CD14-positive monocyte (primary cell): ENCODE data around the gene SRCIN1. TPM values are rescaled to one million over a fixed set of nuclear protein-coding genes. Genes with fewer than 3 reads are reported as not detected.
"Not testable (repeated sequence)": the region's sequence is repeated elsewhere in the genome, so short reads cannot be mapped to it uniquely, and the experiment has no call there.

Source experiments
- DNase-seq, 3 donors: peaks; one replicate each; pipeline ENCODE4 v3.0.0-alpha.2; 2011 to 2022
- H2AFZ ChIP-seq: 2 replicates; pipeline ENCODE4 v1.6.0; 2012; ENCODE audit warnings: mild to moderate bottlenecking, low read depth, low read length, inconsistent platforms; ENCODE audit not compliant: insufficient read depth, poor library complexity, severe bottlenecking
- H3K27ac ChIP-seq, 2 donors: 1 replicate in 1 of 2; 2 replicates in 1 of 2; pipeline ENCODE4 v1.5.1; 2012 to 2013; ENCODE audit warnings: low read length in 2 of 2, control low read depth in 1 of 2, inconsistent platforms in 1 of 2, low read depth in 1 of 2, mild to moderate bottlenecking in 1 of 2
- H3K27me3 ChIP-seq, 2 donors: one replicate each; pipeline versions ENCODE4 v1.6.0 to v1.6.1; 2011 to 2013; ENCODE audit warnings: low read length in 2 of 2; ENCODE audit not compliant: control insufficient read depth in 2 of 2, insufficient read depth in 2 of 2
- H3K36me3 ChIP-seq, 2 donors: replicated peaks in 1 of 2; 1 replicate in 1 of 2; 2 replicates in 1 of 2; pipeline versions ENCODE4 v1.5.1 to v1.6.1; 2012 to 2013; ENCODE audit warnings: low read length in 2 of 2, control low read depth in 1 of 2, inconsistent platforms in 1 of 2, mild to moderate bottlenecking in 1 of 2; ENCODE audit not compliant: insufficient read depth in 2 of 2, control insufficient read depth in 1 of 2
- H3K4me1 ChIP-seq, 2 donors: 1 replicate in 1 of 2; 2 replicates in 1 of 2; pipeline versions ENCODE4 v1.5.1 to v1.6.1; 2012 to 2013; ENCODE audit warnings: low read length in 2 of 2, control low read depth in 1 of 2, inconsistent platforms in 1 of 2, mild to moderate bottlenecking in 1 of 2, moderate library complexity in 1 of 2; ENCODE audit not compliant: insufficient read depth in 2 of 2, control insufficient read depth in 1 of 2
- H3K4me2 ChIP-seq: replicated peaks from 2 replicates; pipeline ENCODE3; 2012; ENCODE audit warnings: low read length, moderate library complexity, mild to moderate bottlenecking; ENCODE audit not compliant: poor library complexity, severe bottlenecking; ENCODE audit errors: extremely low read depth
- H3K4me3 ChIP-seq, 3 experiments: fragments of 200-600 bp in 1 of 3; sonication (generic) in 1 of 3; replicated peaks in 1 of 3; 1 replicate in 2 of 3; 2 replicates in 1 of 3; pipeline ENCODE4 v1.5.1; 2011 to 2013; ENCODE audit warnings: low read length in 3 of 3, mild to moderate bottlenecking in 3 of 3, control low read depth in 2 of 3, low read depth in 2 of 3, inconsistent platforms in 1 of 3, moderate library complexity in 1 of 3
- H3K79me2 ChIP-seq: 2 replicates; pipeline ENCODE4 v1.6.0; 2012; ENCODE audit warnings: mild to moderate bottlenecking, control low read depth, inconsistent platforms, low read length, moderate library complexity; ENCODE audit not compliant: insufficient read depth
- H3K9ac ChIP-seq: 2 replicates; pipeline ENCODE4 v1.6.0; 2017; ENCODE audit warnings: low read length, mild to moderate bottlenecking; ENCODE audit not compliant: insufficient read depth, poor library complexity, severe bottlenecking
- H3K9me3 ChIP-seq, 2 donors: replicated peaks in 1 of 2; 1 replicate in 1 of 2; 2 replicates in 1 of 2; pipeline versions ENCODE4 v1.5.1 to v1.6.1; 2012 to 2013; ENCODE audit warnings: low read length in 2 of 2, control low read depth in 1 of 2; ENCODE audit not compliant: control insufficient read depth in 1 of 2, insufficient read depth in 1 of 2
- H4K20me1 ChIP-seq: 2 replicates; pipeline ENCODE4 v1.6.0; 2012; ENCODE audit warnings: mild to moderate bottlenecking, low read length, control low read depth, moderate library complexity; ENCODE audit not compliant: insufficient read depth
- H3K27ac Mint-ChIP-seq, 7 donors: one replicate each; pipeline ENCODE4 v1.8.0; 2020; ENCODE audit warnings: mild to moderate bottlenecking in 7 of 7, mixed read lengths in 7 of 7, moderate library complexity in 6 of 7, inconsistent platforms in 2 of 7
- H3K27me3 Mint-ChIP-seq, 3 donors: one replicate each; pipeline ENCODE4 v1.8.0; 2021 to 2022; ENCODE audit warnings: low read depth in 3 of 3, mild to moderate bottlenecking in 3 of 3, mixed read lengths in 3 of 3, moderate library complexity in 3 of 3, inconsistent platforms in 1 of 3
- H3K36me3 Mint-ChIP-seq, 2 donors: one replicate each; pipeline ENCODE4 v1.8.0; 2020; ENCODE audit warnings: mixed read lengths in 2 of 2, inconsistent platforms in 1 of 2, mild to moderate bottlenecking in 1 of 2
- H3K4me1 Mint-ChIP-seq: one replicate; pipeline ENCODE4 v1.8.0; 2020; ENCODE audit warnings: mild to moderate bottlenecking, mixed read lengths
- H3K4me3 Mint-ChIP-seq, 2 donors: one replicate each; pipeline ENCODE4 v1.8.0; 2020; ENCODE audit warnings: mild to moderate bottlenecking in 2 of 2, mixed read lengths in 2 of 2, moderate library complexity in 1 of 2
- H3K9me3 Mint-ChIP-seq, 7 donors: one replicate each; pipeline ENCODE4 v1.8.0; 2020 to 2022; ENCODE audit warnings: mixed read lengths in 7 of 7, mild to moderate bottlenecking in 6 of 7, moderate library complexity in 6 of 7, inconsistent platforms in 2 of 7
- CTCF ChIP-seq: fragments of 200-600 bp; IDR thresholded peaks from one replicate; pipeline ENCODE4 v1.8.0; 2022; ENCODE audit warnings: antibody characterized with exemption, mild to moderate bottlenecking
- WGBS: methylation state at CpG from one replicate; pipeline ENCODE4 v1.1.5; 2013; ENCODE audit warnings: missing lambda C conversion rate; ENCODE audit not compliant: insufficient coverage; 5-methylcytosine and 5-hydroxymethylcytosine counted together
- intact Hi-C, 2 donors: fragments of 100-400 bp; cut with micrococcal nuclease; formaldehyde crosslinking; loops; one replicate each; pipeline versions ENCODE4 v1.15.0 to v1.15.1; 2023
- polyA plus RNA-seq, 3 donors: library from polyadenylated mRNA; depleted of rRNA in 1 of 3; unstranded in 2 of 3; stranded (reverse) in 1 of 3; fragments of 300-500 nt in 2 of 3; fragments of >200 nt in 1 of 3; fragmentation: Illumina TruSeq in 2 of 3; gene quantifications; 1 replicate in 2 of 3; 2 replicates in 1 of 3; pipeline ENCODE4 v1.2.3, GENCODE V29; 2012 to 2021

SRCIN1 gene
- polyA plus RNA-seq, 3 donors: 0.01 TPM; not detected in 2

GRCh38 chr17:38507436-38507835 lies 98.3 kb downstream of the SRCIN1 start:
- no peaks in the 10 kb centered on the region for H3K36me3 ChIP-seq

GRCh38 chr17:38504216-38504615 lies 101.5 kb downstream of the SRCIN1 start:
- H2AFZ ChIP-seq: no peak overlapping the region
- H4K20me1 ChIP-seq: no peaks in the 10 kb centered on the region
- H3K36me3 ChIP-seq: no peaks in the 10 kb centered on the region
- 97% methylated on average over 13 of the region's 14 CpGs for WGBS
- H3K27ac ChIP-seq: no peak overlapping the region
- no peak for TF ChIP-seq CTCF
- H3K4me3 Mint-ChIP-seq: no peak overlapping the region
- no peaks in the 10 kb centered on the region for H3K4me1 Mint-ChIP-seq
- no peak overlapping the region for H3K9ac ChIP-seq
- H3K27me3 ChIP-seq: peaks cover 3 to 7% of the 10 kb centered on the region in 2 donors
- no peaks in the 10 kb centered on the region for H3K79me2 ChIP-seq
- H3K4me1 ChIP-seq: peaks cover 0 to under 1% of the 10 kb centered on the region in 2 donors
- peaks cover 3 to 7% of the 10 kb centered on the region in 2 donors for H3K36me3 Mint-ChIP-seq
- H3K4me2 ChIP-seq: no peak overlapping the region
- H3K27me3 Mint-ChIP-seq: peaks cover 10 to 11% (median 11%) of the 10 kb centered on the region in 3 donors
- H3K9me3 Mint-ChIP-seq: peaks cover 2 to 7% (median 4%) of the 10 kb centered on the region in 7 donors
- no peak overlapping the region for H3K27ac Mint-ChIP-seq
- intact Hi-C loops: no loop called here
- no peak overlapping the region for H3K4me3 ChIP-seq
- no peak for DNase-seq
- H3K9me3 ChIP-seq: no peaks in the 10 kb centered on the region

More at GRCh38 chr17:38507436-38507835, 98.3 kb downstream of the SRCIN1 start:
- no peak overlapping the region for H3K4me3 ChIP-seq
- no peak overlapping the region for H3K27ac ChIP-seq
- peaks cover 30 to 39% (median 35%) of the 10 kb centered on the region in 3 donors for H3K27me3 Mint-ChIP-seq
- WGBS: 100% methylated on average over 1 of the region's 3 CpGs
- no peak overlapping the region for H3K4me2 ChIP-seq
- peaks cover 7% of the 10 kb centered on the region for H3K4me1 Mint-ChIP-seq
- no peaks in the 10 kb centered on the region for H3K9me3 ChIP-seq
- H3K27ac Mint-ChIP-seq: peak overlapping the region in 1 of 7 donors; percentile 60
- no peak overlapping the region for H2AFZ ChIP-seq
- intact Hi-C loops: no loop called here
- H3K4me1 ChIP-seq: peaks cover 4 to 10% of the 10 kb centered on the region in 2 donors
- no peaks in the 10 kb centered on the region for H3K79me2 ChIP-seq
- no peaks in the 10 kb centered on the region for H4K20me1 ChIP-seq
- H3K4me3 Mint-ChIP-seq: no peak overlapping the region
- H3K9me3 Mint-ChIP-seq: peaks cover 4 to 11% (median 6%) of the 10 kb centered on the region in 7 donors
- H3K36me3 Mint-ChIP-seq: peaks cover 10 to 11% of the 10 kb centered on the region in 2 donors
- H3K9ac ChIP-seq: no peak overlapping the region
- H3K27me3 ChIP-seq: peaks cover 12 to 27% of the 10 kb centered on the region in 2 donors
- no peak for TF ChIP-seq CTCF
- no peak for DNase-seq

GRCh38 chr17:38503286-38503913 lies 102.4 kb downstream of the SRCIN1 start:
- whole genome bisulfite sequencing: 96% methylated on average over 11 of the region's 15 CpGs
- DNase-seq, H3K27me3 Mint-ChIP-seq, H3K4me2 ChIP-seq, H3K79me2 ChIP-seq, H2AFZ ChIP-seq, H3K4me1 Mint-ChIP-seq, H3K9me3 Mint-ChIP-seq, intact Hi-C loops, H3K4me3 Mint-ChIP-seq, H3K27ac Mint-ChIP-seq, H3K36me3 ChIP-seq, H3K4me1 ChIP-seq, H3K36me3 Mint-ChIP-seq, H3K9me3 ChIP-seq, H4K20me1 ChIP-seq, H3K4me3 ChIP-seq, H3K27ac ChIP-seq, H3K27me3 ChIP-seq, H3K9ac ChIP-seq: not testable (repeated sequence)
